HepG2 (cell line): ENCODE results near the gene SOBP. TPM values are rescaled to one million over a fixed set of nuclear protein-coding genes. Genes with fewer than 3 reads are reported as not detected.

Experiments used
- ATAC-seq: fragments of 200-7000 bp; cut with Tn5 transposase; 3 replicates; pipeline ENCODE4 v1.9.1; 2020; ENCODE audit warnings: mild to moderate bottlenecking, moderate library complexity
- BruUV-seq: library from RNA; stranded (reverse); fragments of 400-500 nt; replicated peaks from 2 replicates; lab custom pipeline; 2021; lab: Mats Ljungman, UMichigan
- CTCF ChIA-PET: fragments of 300-600 bp; formaldehyde crosslinking; extraction: SDS; loops from one replicate; lab custom pipeline; 2021; ENCODE audit warnings: low total read pairs, inconsistent platforms, low intra/inter-chr PET ratio; lab: Yijun Ruan, JAX
- POLR2A ChIA-PET: fragments of 350-600 bp; sonication (Branson Sonifier 250); formaldehyde crosslinking; loops from one replicate; lab custom pipeline; 2020; ENCODE audit warnings: antibody characterized with exemption, inconsistent platforms; lab: Yijun Ruan, JAX
- DNase-seq: peaks from one replicate; pipeline ENCODE4 v3.0.0-alpha.2; 2015; ENCODE audit warnings: low spot score
- FAIRE-seq: peaks from 3 replicates; lab custom pipeline; 2011; peaks lifted over from hg19 to GRCh38; lab: Jason Lieb, UNC
- H2AFZ ChIP-seq: one replicate; pipeline ENCODE4 v1.6.1; 2011; ENCODE audit warnings: low read length, inconsistent platforms
- H3K27ac ChIP-seq: fragments of 300-600 bp; 3 replicates; pipeline ENCODE4 v1.8.0; 2011; ENCODE audit warnings: mixed run types, mild to moderate bottlenecking, mixed read lengths, low read length, inconsistent platforms; ENCODE audit not compliant: insufficient read depth; ENCODE audit errors: extremely low read length
- H3K27me3 ChIP-seq, 2 experiments: fragments of 200-600 bp in 1 of 2; 2 replicates in 1 of 2; 3 replicates in 1 of 2; pipeline versions ENCODE4 v1.6.0 to v1.8.0; 2011; ENCODE audit warnings: low read length in 2 of 2, mild to moderate bottlenecking in 2 of 2, moderate library complexity in 2 of 2, inconsistent platforms in 1 of 2; ENCODE audit not compliant: insufficient read depth in 2 of 2, control insufficient read depth in 1 of 2
- H3K36me3 ChIP-seq, 2 experiments: fragments of 200-600 bp in 1 of 2; replicated peaks in 1 of 2; 2 replicates in 1 of 2; 3 replicates in 1 of 2; pipeline versions ENCODE4 v1.5.1 to v1.8.0; 2011; ENCODE audit warnings: low read length in 2 of 2, inconsistent platforms in 1 of 2; ENCODE audit not compliant: insufficient read depth in 2 of 2, control insufficient read depth in 1 of 2
- H3K4me1 ChIP-seq: 2 replicates; pipeline ENCODE4 v1.5.1; 2012; ENCODE audit warnings: low read length, inconsistent platforms; ENCODE audit not compliant: insufficient read depth
- H3K4me2 ChIP-seq: 2 replicates; pipeline ENCODE4 v1.6.0; 2011; ENCODE audit warnings: low read depth, low read length, inconsistent platforms
- H3K4me3 ChIP-seq, 3 experiments: fragments of 200-600 bp in 1 of 3; sonication (generic), shearing (Covaris generic) in 1 of 3; replicated peaks in 1 of 3; 2 replicates each; pipeline ENCODE4 v1.5.1; 2011 to 2016; ENCODE audit warnings: low read length in 3 of 3, inconsistent platforms in 2 of 3, low read depth in 2 of 3, mild to moderate bottlenecking in 2 of 3, control low read depth in 1 of 3, mixed read lengths in 1 of 3; ENCODE audit not compliant: insufficient read depth in 1 of 3
- H3K79me2 ChIP-seq: one replicate; pipeline ENCODE4 v1.6.1; 2011; ENCODE audit warnings: low read length, inconsistent platforms; ENCODE audit not compliant: insufficient read depth
- H3K9ac ChIP-seq: 2 replicates; pipeline ENCODE4 v1.6.0; 2011; ENCODE audit warnings: mild to moderate bottlenecking, low read depth, low read length, inconsistent platforms; ENCODE audit not compliant: insufficient read depth
- H3K9me3 ChIP-seq: 2 replicates; pipeline ENCODE4 v1.5.1; 2012; ENCODE audit warnings: mild to moderate bottlenecking, low read length
- H4K20me1 ChIP-seq: 2 replicates; pipeline ENCODE4 v1.6.0; 2011; ENCODE audit warnings: inconsistent platforms, mild to moderate bottlenecking, low read length, moderate library complexity; ENCODE audit not compliant: insufficient read depth
- ELF1 ChIP-seq: sonication (generic); formaldehyde crosslinking; IDR thresholded peaks from 2 replicates; pipeline ENCODE4 v1.4.0; 2020; ENCODE audit warnings: missing genetic modification reagents
- ERF ChIP-seq: IDR thresholded peaks from 2 replicates; pipeline ENCODE4 v1.6.1; 2018; ENCODE audit warnings: missing biosample characterization, missing genetic modification reagents
- FIP1L1 ChIP-seq: fragments of 200-400 bp; formaldehyde crosslinking; IDR thresholded peaks from 2 replicates; pipeline ENCODE4 v1.6.1; 2018; ENCODE audit warnings: low read depth, mild to moderate bottlenecking, low read length, moderate library complexity, borderline replicate concordance; ENCODE audit not compliant: insufficient read depth
- HCFC1 ChIP-seq: fragments of 150-350 bp; IDR thresholded peaks from 2 replicates; pipeline ENCODE4 v1.6.1; 2014; ENCODE audit warnings: low read depth, low read length
- NFIC ChIP-seq: IDR thresholded peaks from 2 replicates; pipeline ENCODE4 v1.6.1; 2012; ENCODE audit warnings: mild to moderate bottlenecking, low read length, inconsistent platforms
- ONECUT2 ChIP-seq: sonication (generic); formaldehyde crosslinking; IDR thresholded peaks from 2 replicates; pipeline ENCODE4 v1.4.0; 2020; ENCODE audit warnings: missing genetic modification reagents
- ZNF850 ChIP-seq: sonication (generic); formaldehyde crosslinking; conservative IDR thresholded peaks from 2 replicates; pipeline ENCODE4 v1.9.0; 2021; ENCODE audit warnings: mild to moderate bottlenecking, missing genetic modification reagents
- WGBS: methylation state at CpG from one replicate; pipeline ENCODE4 v1.1.6; 2017; ENCODE audit warnings: low lambda C conversion rate; 5-methylcytosine and 5-hydroxymethylcytosine counted together
- in situ Hi-C: cut with HindIII; loops from 2 replicates; pipeline ENCODE4 v1.10.0; 2017; ENCODE audit warnings: low pct_unique_long_range_greater_than_20kb; ENCODE audit not compliant: extremely low pct_ligation_motif_present
- intact Hi-C: fragments of 100-400 bp; cut with micrococcal nuclease; formaldehyde crosslinking; loops from one replicate; pipeline ENCODE4 v1.10.0; 2022; ENCODE audit not compliant: unreplicated experiment
- polyA plus RNA-seq, 8 experiments: library from polyadenylated mRNA; depleted of rRNA in 3 of 8; stranded (reverse) in 7 of 8; unstranded in 1 of 8; fragments of >200 nt; fragmentation: Illumina TruSeq in 4 of 8; extraction: Trizol in 4 of 8; gene quantifications; 2 replicates each; pipeline versions ENCODE4 v1.2.1 to v1.2.3, GENCODE V29; 2011 to 2016; ENCODE audit warnings: low read depth in 4 of 8, missing spikeins in 1 of 8, mixed read lengths in 1 of 8; ENCODE audit not compliant: insufficient read depth in 1 of 8
- total RNA-seq, 5 experiments: library from RNA; depleted of rRNA; stranded (reverse); fragments of >200 nt; fragmentation: Illumina TruSeq; extraction: Trizol; gene quantifications; 2 replicates each; pipeline ENCODE4 v1.2.3, GENCODE V29; 2016; ENCODE audit warnings: low read depth in 1 of 5
- TF ChIP-seq, protein P1 (sequence below): sonication (generic); formaldehyde crosslinking; IDR thresholded peaks from 2 replicates; pipeline ENCODE4 v1.5.0; 2020; ENCODE audit warnings: missing genetic modification reagents
- TF ChIP-seq, protein P2 (sequence below): IDR thresholded peaks from 2 replicates; pipeline ENCODE4 v1.6.1; 2016; ENCODE audit warnings: low read depth, missing genetic modification reagents, missing compliant biosample characterization

SOBP gene
- total and polyA plus RNA-seq, 2 of the 13 experiments (the other 11 are each of a cell fraction or from before 2014, with no cell fraction given), result 1.5 to 6.9 TPM

DNA sequence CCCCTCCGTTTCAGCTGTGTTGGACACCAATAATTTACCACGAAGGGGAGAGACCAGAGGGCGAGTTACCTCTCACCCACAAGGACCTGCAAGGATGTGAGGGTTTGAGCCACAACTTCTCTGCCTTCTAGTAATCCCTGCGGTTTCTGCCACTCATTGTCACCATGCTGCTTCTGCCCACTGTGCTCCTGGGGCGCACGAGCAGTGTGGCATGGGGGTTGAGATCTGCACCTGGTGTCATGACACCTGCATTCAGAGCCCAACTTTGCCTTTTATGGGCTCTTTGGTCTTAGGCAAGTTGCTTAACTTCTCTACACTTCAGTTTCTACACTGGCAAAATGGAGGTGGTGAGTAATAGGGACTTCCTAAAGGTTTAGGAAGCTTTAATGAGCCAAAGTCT, 84.9 kb downstream of the SOBP start:
- DNase-seq (no peak), FAIRE-seq (no peak), ATAC-seq (no peak)
- Histone ChIP-seq H2AFZ (no peak overlapping the region), H3K4me2 (no peak overlapping the region), H3K27me3 (no peaks in the 10 kb centered on the region), H4K20me1 (no peaks in the 10 kb centered on the region), H3K27ac (no peak overlapping the region), H3K9me3 (no peaks in the 10 kb centered on the region), H3K4me1 (no peaks in the 10 kb centered on the region), H3K36me3 (peaks cover 3 to 29% of the 10 kb centered on the region in 2 experiments), H3K4me3 (no peak overlapping the region), H3K9ac (no peak overlapping the region), H3K79me2 (no peaks in the 10 kb centered on the region)
- in situ Hi-C loops, result no loop called here
- BruUV-seq, result no TSS peak
- 98% methylated on average over 6 of the region's 6 CpGs for WGBS
- ChIA-PET POLR2A (no interaction called here), CTCF (no interaction called here)
- TF ChIP-seq ZNF850 (CRISPR knock-in tag) (no peak), HCFC1 (no peak), ELF1 (CRISPR knock-in tag) (no peak), ERF (CRISPR knock-in tag) (no peak), ONECUT2 (CRISPR knock-in tag) (no peak), FIP1L1 (no peak), NFIC (no peak)
- TF ChIP-seq, protein P1, sequence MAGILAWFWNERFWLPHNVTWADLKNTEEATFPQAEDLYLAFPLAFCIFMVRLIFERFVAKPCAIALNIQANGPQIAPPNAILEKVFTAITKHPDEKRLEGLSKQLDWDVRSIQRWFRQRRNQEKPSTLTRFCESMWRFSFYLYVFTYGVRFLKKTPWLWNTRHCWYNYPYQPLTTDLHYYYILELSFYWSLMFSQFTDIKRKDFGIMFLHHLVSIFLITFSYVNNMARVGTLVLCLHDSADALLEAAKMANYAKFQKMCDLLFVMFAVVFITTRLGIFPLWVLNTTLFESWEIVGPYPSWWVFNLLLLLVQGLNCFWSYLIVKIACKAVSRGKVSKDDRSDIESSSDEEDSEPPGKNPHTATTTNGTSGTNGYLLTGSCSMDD, result no peak
- TF ChIP-seq, protein P2, sequence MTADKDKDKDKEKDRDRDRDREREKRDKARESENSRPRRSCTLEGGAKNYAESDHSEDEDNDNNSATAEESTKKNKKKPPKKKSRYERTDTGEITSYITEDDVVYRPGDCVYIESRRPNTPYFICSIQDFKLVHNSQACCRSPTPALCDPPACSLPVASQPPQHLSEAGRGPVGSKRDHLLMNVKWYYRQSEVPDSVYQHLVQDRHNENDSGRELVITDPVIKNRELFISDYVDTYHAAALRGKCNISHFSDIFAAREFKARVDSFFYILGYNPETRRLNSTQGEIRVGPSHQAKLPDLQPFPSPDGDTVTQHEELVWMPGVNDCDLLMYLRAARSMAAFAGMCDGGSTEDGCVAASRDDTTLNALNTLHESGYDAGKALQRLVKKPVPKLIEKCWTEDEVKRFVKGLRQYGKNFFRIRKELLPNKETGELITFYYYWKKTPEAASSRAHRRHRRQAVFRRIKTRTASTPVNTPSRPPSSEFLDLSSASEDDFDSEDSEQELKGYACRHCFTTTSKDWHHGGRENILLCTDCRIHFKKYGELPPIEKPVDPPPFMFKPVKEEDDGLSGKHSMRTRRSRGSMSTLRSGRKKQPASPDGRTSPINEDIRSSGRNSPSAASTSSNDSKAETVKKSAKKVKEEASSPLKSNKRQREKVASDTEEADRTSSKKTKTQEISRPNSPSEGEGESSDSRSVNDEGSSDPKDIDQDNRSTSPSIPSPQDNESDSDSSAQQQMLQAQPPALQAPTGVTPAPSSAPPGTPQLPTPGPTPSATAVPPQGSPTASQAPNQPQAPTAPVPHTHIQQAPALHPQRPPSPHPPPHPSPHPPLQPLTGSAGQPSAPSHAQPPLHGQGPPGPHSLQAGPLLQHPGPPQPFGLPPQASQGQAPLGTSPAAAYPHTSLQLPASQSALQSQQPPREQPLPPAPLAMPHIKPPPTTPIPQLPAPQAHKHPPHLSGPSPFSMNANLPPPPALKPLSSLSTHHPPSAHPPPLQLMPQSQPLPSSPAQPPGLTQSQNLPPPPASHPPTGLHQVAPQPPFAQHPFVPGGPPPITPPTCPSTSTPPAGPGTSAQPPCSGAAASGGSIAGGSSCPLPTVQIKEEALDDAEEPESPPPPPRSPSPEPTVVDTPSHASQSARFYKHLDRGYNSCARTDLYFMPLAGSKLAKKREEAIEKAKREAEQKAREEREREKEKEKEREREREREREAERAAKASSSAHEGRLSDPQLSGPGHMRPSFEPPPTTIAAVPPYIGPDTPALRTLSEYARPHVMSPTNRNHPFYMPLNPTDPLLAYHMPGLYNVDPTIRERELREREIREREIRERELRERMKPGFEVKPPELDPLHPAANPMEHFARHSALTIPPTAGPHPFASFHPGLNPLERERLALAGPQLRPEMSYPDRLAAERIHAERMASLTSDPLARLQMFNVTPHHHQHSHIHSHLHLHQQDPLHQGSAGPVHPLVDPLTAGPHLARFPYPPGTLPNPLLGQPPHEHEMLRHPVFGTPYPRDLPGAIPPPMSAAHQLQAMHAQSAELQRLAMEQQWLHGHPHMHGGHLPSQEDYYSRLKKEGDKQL (CRISPR knock-in tag), result no peak
- intact Hi-C loops, result no loop called here
